ENCODE results near the gene SH3BGRL3.

DNA sequence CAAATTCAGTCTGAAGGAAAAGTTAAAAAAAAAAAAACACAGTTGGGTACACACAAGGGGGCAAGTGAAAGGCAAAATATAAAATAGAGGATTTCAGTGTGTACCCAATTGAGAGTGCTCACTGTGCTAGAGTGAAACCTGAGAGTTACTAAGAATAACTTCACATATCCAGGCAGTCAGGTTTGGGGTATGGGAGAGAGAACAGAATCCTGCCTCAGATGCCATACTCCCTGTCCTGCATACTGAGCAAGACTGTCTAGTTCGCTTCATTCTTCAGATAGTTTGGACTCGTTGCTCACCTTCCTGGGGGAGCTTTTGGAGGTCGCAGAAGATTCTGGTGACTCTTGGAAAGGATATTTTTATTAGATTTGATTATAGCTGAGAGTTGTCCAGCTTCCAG, 25.5 kb upstream of the SH3BGRL3 start:
- TF ChIP-seq, protein P1, sequence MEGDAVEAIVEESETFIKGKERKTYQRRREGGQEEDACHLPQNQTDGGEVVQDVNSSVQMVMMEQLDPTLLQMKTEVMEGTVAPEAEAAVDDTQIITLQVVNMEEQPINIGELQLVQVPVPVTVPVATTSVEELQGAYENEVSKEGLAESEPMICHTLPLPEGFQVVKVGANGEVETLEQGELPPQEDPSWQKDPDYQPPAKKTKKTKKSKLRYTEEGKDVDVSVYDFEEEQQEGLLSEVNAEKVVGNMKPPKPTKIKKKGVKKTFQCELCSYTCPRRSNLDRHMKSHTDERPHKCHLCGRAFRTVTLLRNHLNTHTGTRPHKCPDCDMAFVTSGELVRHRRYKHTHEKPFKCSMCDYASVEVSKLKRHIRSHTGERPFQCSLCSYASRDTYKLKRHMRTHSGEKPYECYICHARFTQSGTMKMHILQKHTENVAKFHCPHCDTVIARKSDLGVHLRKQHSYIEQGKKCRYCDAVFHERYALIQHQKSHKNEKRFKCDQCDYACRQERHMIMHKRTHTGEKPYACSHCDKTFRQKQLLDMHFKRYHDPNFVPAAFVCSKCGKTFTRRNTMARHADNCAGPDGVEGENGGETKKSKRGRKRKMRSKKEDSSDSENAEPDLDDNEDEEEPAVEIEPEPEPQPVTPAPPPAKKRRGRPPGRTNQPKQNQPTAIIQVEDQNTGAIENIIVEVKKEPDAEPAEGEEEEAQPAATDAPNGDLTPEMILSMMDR (IDR thresholded peaks at IDR 0.05), result no peak
- no peak for TF ChIP-seq POLR2A (IDR thresholded peaks at IDR 0.05)

All from uterus (tissue), 2 donors.